CD14-positive monocyte (primary cell): ENCODE data around the gene RAB11FIP3. TPM values are rescaled to one million over a fixed set of nuclear protein-coding genes. Genes with fewer than 3 reads are reported as not detected.

Source experiments
- DNase-seq, 3 donors: peaks; one replicate each; pipeline ENCODE4 v3.0.0-alpha.2; 2011 to 2022
- H2AFZ ChIP-seq: 2 replicates; pipeline ENCODE4 v1.6.0; 2012; ENCODE audit warnings: mild to moderate bottlenecking, low read depth, low read length, inconsistent platforms; ENCODE audit not compliant: insufficient read depth, poor library complexity, severe bottlenecking
- H3K27ac ChIP-seq, 2 donors: 1 replicate in 1 of 2; 2 replicates in 1 of 2; pipeline ENCODE4 v1.5.1; 2012 to 2013; ENCODE audit warnings: low read length in 2 of 2, control low read depth in 1 of 2, inconsistent platforms in 1 of 2, low read depth in 1 of 2, mild to moderate bottlenecking in 1 of 2
- H3K27me3 ChIP-seq, 2 donors: one replicate each; pipeline versions ENCODE4 v1.6.0 to v1.6.1; 2011 to 2013; ENCODE audit warnings: low read length in 2 of 2; ENCODE audit not compliant: control insufficient read depth in 2 of 2, insufficient read depth in 2 of 2
- H3K36me3 ChIP-seq, 2 donors: replicated peaks in 1 of 2; 1 replicate in 1 of 2; 2 replicates in 1 of 2; pipeline versions ENCODE4 v1.5.1 to v1.6.1; 2012 to 2013; ENCODE audit warnings: low read length in 2 of 2, control low read depth in 1 of 2, inconsistent platforms in 1 of 2, mild to moderate bottlenecking in 1 of 2; ENCODE audit not compliant: insufficient read depth in 2 of 2, control insufficient read depth in 1 of 2
- H3K4me1 ChIP-seq, 2 donors: 1 replicate in 1 of 2; 2 replicates in 1 of 2; pipeline versions ENCODE4 v1.5.1 to v1.6.1; 2012 to 2013; ENCODE audit warnings: low read length in 2 of 2, control low read depth in 1 of 2, inconsistent platforms in 1 of 2, mild to moderate bottlenecking in 1 of 2, moderate library complexity in 1 of 2; ENCODE audit not compliant: insufficient read depth in 2 of 2, control insufficient read depth in 1 of 2
- H3K4me2 ChIP-seq: replicated peaks from 2 replicates; pipeline ENCODE3; 2012; ENCODE audit warnings: low read length, moderate library complexity, mild to moderate bottlenecking; ENCODE audit not compliant: poor library complexity, severe bottlenecking; ENCODE audit errors: extremely low read depth
- H3K4me3 ChIP-seq, 3 experiments: fragments of 200-600 bp in 1 of 3; sonication (generic) in 1 of 3; replicated peaks in 1 of 3; 1 replicate in 2 of 3; 2 replicates in 1 of 3; pipeline ENCODE4 v1.5.1; 2011 to 2013; ENCODE audit warnings: low read length in 3 of 3, mild to moderate bottlenecking in 3 of 3, control low read depth in 2 of 3, low read depth in 2 of 3, inconsistent platforms in 1 of 3, moderate library complexity in 1 of 3
- H3K79me2 ChIP-seq: 2 replicates; pipeline ENCODE4 v1.6.0; 2012; ENCODE audit warnings: mild to moderate bottlenecking, control low read depth, inconsistent platforms, low read length, moderate library complexity; ENCODE audit not compliant: insufficient read depth
- H3K9ac ChIP-seq: 2 replicates; pipeline ENCODE4 v1.6.0; 2017; ENCODE audit warnings: low read length, mild to moderate bottlenecking; ENCODE audit not compliant: insufficient read depth, poor library complexity, severe bottlenecking
- H3K9me3 ChIP-seq, 2 donors: replicated peaks in 1 of 2; 1 replicate in 1 of 2; 2 replicates in 1 of 2; pipeline versions ENCODE4 v1.5.1 to v1.6.1; 2012 to 2013; ENCODE audit warnings: low read length in 2 of 2, control low read depth in 1 of 2; ENCODE audit not compliant: control insufficient read depth in 1 of 2, insufficient read depth in 1 of 2
- H4K20me1 ChIP-seq: 2 replicates; pipeline ENCODE4 v1.6.0; 2012; ENCODE audit warnings: mild to moderate bottlenecking, low read length, control low read depth, moderate library complexity; ENCODE audit not compliant: insufficient read depth
- H3K27ac Mint-ChIP-seq, 7 donors: one replicate each; pipeline ENCODE4 v1.8.0; 2020; ENCODE audit warnings: mild to moderate bottlenecking in 7 of 7, mixed read lengths in 7 of 7, moderate library complexity in 6 of 7, inconsistent platforms in 2 of 7
- H3K27me3 Mint-ChIP-seq, 3 donors: one replicate each; pipeline ENCODE4 v1.8.0; 2021 to 2022; ENCODE audit warnings: low read depth in 3 of 3, mild to moderate bottlenecking in 3 of 3, mixed read lengths in 3 of 3, moderate library complexity in 3 of 3, inconsistent platforms in 1 of 3
- H3K36me3 Mint-ChIP-seq, 2 donors: one replicate each; pipeline ENCODE4 v1.8.0; 2020; ENCODE audit warnings: mixed read lengths in 2 of 2, inconsistent platforms in 1 of 2, mild to moderate bottlenecking in 1 of 2
- H3K4me1 Mint-ChIP-seq: one replicate; pipeline ENCODE4 v1.8.0; 2020; ENCODE audit warnings: mild to moderate bottlenecking, mixed read lengths
- H3K4me3 Mint-ChIP-seq, 2 donors: one replicate each; pipeline ENCODE4 v1.8.0; 2020; ENCODE audit warnings: mild to moderate bottlenecking in 2 of 2, mixed read lengths in 2 of 2, moderate library complexity in 1 of 2
- H3K9me3 Mint-ChIP-seq, 7 donors: one replicate each; pipeline ENCODE4 v1.8.0; 2020 to 2022; ENCODE audit warnings: mixed read lengths in 7 of 7, mild to moderate bottlenecking in 6 of 7, moderate library complexity in 6 of 7, inconsistent platforms in 2 of 7
- CTCF ChIP-seq: fragments of 200-600 bp; IDR thresholded peaks from one replicate; pipeline ENCODE4 v1.8.0; 2022; ENCODE audit warnings: antibody characterized with exemption, mild to moderate bottlenecking
- WGBS: methylation state at CpG from one replicate; pipeline ENCODE4 v1.1.5; 2013; ENCODE audit warnings: missing lambda C conversion rate; ENCODE audit not compliant: insufficient coverage; 5-methylcytosine and 5-hydroxymethylcytosine counted together
- intact Hi-C, 2 donors: fragments of 100-400 bp; cut with micrococcal nuclease; formaldehyde crosslinking; loops; one replicate each; pipeline versions ENCODE4 v1.15.0 to v1.15.1; 2023
- polyA plus RNA-seq, 3 donors: library from polyadenylated mRNA; depleted of rRNA in 1 of 3; unstranded in 2 of 3; stranded (reverse) in 1 of 3; fragments of 300-500 nt in 2 of 3; fragments of >200 nt in 1 of 3; fragmentation: Illumina TruSeq in 2 of 3; gene quantifications; 1 replicate in 2 of 3; 2 replicates in 1 of 3; pipeline ENCODE4 v1.2.3, GENCODE V29; 2012 to 2021

The RAB11FIP3 gene
- polyA plus RNA-seq, 3 donors: 0.37 to 7.5 (median 0.49) TPM

- Mint-ChIP-seq H3K4me1 (no peaks in the 10 kb centered on the region), H3K4me3 (no peak overlapping the region), H3K27ac (no peak overlapping the region), H3K27me3 (no peaks in the 10 kb centered on the region), H3K9me3 (peaks cover 0 to 3% (median 0%) of the 10 kb centered on the region in 7 donors), H3K36me3 (peaks cover 2 to 5% of the 10 kb centered on the region in 2 donors)
- no peak overlapping the region for H2AFZ ChIP-seq
- no peaks in the 10 kb centered on the region for H4K20me1 ChIP-seq
- intact Hi-C loops: no loop called here
- 87% methylated on average over 3 of the region's 6 CpGs for WGBS
- no peak overlapping the region for H3K4me3 ChIP-seq
- H3K79me2 ChIP-seq: no peaks in the 10 kb centered on the region
- DNase-seq: no peak
- H3K4me2 ChIP-seq: no peak overlapping the region
- H3K27me3 ChIP-seq: no peaks in the 10 kb centered on the region
- H3K27ac ChIP-seq: no peak overlapping the region
- H3K36me3 ChIP-seq: no peaks in the 10 kb centered on the region
- H3K9ac ChIP-seq: no peak overlapping the region
- H3K4me1 ChIP-seq: no peaks in the 10 kb centered on the region
- H3K9me3 ChIP-seq: no peaks in the 10 kb centered on the region
- no peak for TF ChIP-seq CTCF
Measured at GRCh38 chr16:507996-508395, 82.5 kb downstream of the RAB11FIP3 start.

DNA sequence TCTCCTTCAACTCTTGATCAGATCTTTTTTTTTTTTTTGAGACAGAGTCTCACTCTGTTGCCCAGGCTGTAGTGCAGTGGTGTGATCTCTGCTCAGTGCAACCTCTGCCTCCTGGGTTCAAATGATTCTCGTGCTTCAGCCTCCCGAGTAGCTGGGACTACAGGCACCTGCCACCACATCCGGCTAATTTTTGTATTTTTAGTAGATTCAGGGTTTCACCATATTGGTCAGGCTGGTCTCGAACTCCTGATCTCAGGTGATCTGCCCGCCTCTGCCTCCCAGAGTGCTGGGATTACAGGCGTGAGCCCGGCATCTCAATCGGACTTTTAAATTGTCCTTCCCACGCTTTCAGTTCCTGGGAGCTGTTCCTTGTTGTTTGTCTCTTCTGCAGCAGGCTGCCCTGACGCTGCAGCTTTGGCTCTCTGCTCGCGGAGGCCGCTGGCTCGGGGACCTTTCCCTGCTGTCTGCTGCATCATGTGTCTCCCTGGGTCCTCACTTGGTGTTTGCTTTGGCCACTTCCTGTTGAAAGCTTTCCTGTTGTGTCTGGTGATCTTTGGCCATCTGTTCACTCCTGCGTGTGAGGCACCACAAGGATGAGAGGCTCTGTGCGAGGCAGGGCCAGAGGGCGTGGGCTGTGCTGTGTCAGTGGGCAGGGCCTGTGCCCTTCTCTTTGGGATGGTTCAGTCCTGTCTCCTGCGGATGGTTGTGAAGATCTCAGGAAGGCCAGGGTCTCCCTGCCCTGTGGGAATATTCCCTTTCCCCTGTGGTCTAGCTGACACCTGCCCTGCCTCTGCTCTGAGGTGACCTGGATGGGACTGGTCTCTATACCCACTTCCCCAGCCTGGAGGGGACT, 83.7 kb downstream of the RAB11FIP3 start:
- no peak overlapping the region for H3K4me3 ChIP-seq
- H4K20me1 ChIP-seq: no peaks in the 10 kb centered on the region
- H3K9me3 ChIP-seq: no peaks in the 10 kb centered on the region
- no peak overlapping the region for H3K27ac ChIP-seq
- H3K27me3 ChIP-seq: no peaks in the 10 kb centered on the region
- Mint-ChIP-seq H3K9me3 (peaks cover 0 to 3% (median 0%) of the 10 kb centered on the region in 7 donors), H3K4me1 (no peaks in the 10 kb centered on the region), H3K36me3 (peaks cover 2 to 5% of the 10 kb centered on the region in 2 donors), H3K27ac (no peak overlapping the region), H3K4me3 (no peak overlapping the region), H3K27me3 (no peaks in the 10 kb centered on the region)
- no peaks in the 10 kb centered on the region for H3K4me1 ChIP-seq
- intact Hi-C loops: no loop called here
- WGBS: 73% methylated on average over 16 of the region's 18 CpGs
- no peaks in the 10 kb centered on the region for H3K79me2 ChIP-seq
- no peak overlapping the region for H2AFZ ChIP-seq
- H3K9ac ChIP-seq: no peak overlapping the region
- no peak for DNase-seq
- no peak overlapping the region for H3K4me2 ChIP-seq
- no peak for TF ChIP-seq CTCF
- H3K36me3 ChIP-seq: no peaks in the 10 kb centered on the region
